Measurements from ENCODE around the gene OR1L6.

Gene OR1L6

GRCh38 chr9:122788831-122789230, 46.7 kb downstream of the OR1L6 start, which contains the start of gene OR5C1:
TSS of gene OR5C1 (plus strand) at chr9:122788933. CDS start at chr9:122788933, 0 bp downstream.
- POLR2A ChIA-PET, result no interaction called here

GRCh38 chr9:122789256-122790046, 47.3 kb downstream of the OR1L6 start:
- POLR2A ChIA-PET, result no interaction called here
- no peak for DNase-seq (ENCODE audit: extremely low spot score)
- TF ChIP-seq LEF1 (IDR thresholded peaks at IDR 0.05; ENCODE audit: borderline replicate concordance), result no peak
- CTCF ChIA-PET, result no interaction called here

More at GRCh38 chr9:122788831-122789230, 46.7 kb downstream of the OR1L6 start, which contains the start of gene OR5C1:
- DNase-seq (ENCODE audit: extremely low spot score), result no peak
- TF ChIP-seq SUZ12 (IDR thresholded peaks at IDR 0.05) (no peak), L3MBTL2 (conservative IDR thresholded peaks at IDR 0.05) (no peak), HDGF (IDR thresholded peaks at IDR 0.05; ENCODE audit: borderline replicate concordance) (no peak), PKNOX1 (IDR thresholded peaks at IDR 0.05) (no peak), FOXK2 (IDR thresholded peaks at IDR 0.05) (no peak), BHLHE40 (IDR thresholded peaks at IDR 0.05; ENCODE audit: borderline replicate concordance) (no peak), ARNT (IDR thresholded peaks at IDR 0.05) (no peak), ZNF384 (IDR thresholded peaks at IDR 0.05) (no peak), LEF1 (IDR thresholded peaks at IDR 0.05; ENCODE audit: borderline replicate concordance) (no peak), TARDBP (IDR thresholded peaks at IDR 0.05) (no peak), NFRKB (IDR thresholded peaks at IDR 0.05) (no peak), CTBP1 (IDR thresholded peaks at IDR 0.05; ENCODE audit: borderline replicate concordance) (no peak), ELF4 (IDR thresholded peaks at IDR 0.05) (no peak), FOXM1 (IDR thresholded peaks at IDR 0.05; ENCODE audit: borderline replicate concordance) (no peak), FOXA1 (IDR thresholded peaks at IDR 0.05) (no peak), SP1 (IDR thresholded peaks at IDR 0.05) (no peak)
- CTCF ChIA-PET, result no interaction called here

- CTCF ChIA-PET, result no interaction called here
- TF ChIP-seq FOXA1 (IDR thresholded peaks at IDR 0.05) (no peak), FOXK2 (IDR thresholded peaks at IDR 0.05) (no peak), SUZ12 (IDR thresholded peaks at IDR 0.05) (no peak), PKNOX1 (IDR thresholded peaks at IDR 0.05) (no peak), TARDBP (IDR thresholded peaks at IDR 0.05) (no peak), HDGF (IDR thresholded peaks at IDR 0.05; ENCODE audit: borderline replicate concordance) (no peak), FOXM1 (IDR thresholded peaks at IDR 0.05; ENCODE audit: borderline replicate concordance) (no peak), BHLHE40 (IDR thresholded peaks at IDR 0.05; ENCODE audit: borderline replicate concordance) (no peak), SP1 (IDR thresholded peaks at IDR 0.05) (no peak), ELF4 (IDR thresholded peaks at IDR 0.05) (no peak), L3MBTL2 (conservative IDR thresholded peaks at IDR 0.05) (no peak), ARNT (IDR thresholded peaks at IDR 0.05) (no peak), LEF1 (IDR thresholded peaks at IDR 0.05; ENCODE audit: borderline replicate concordance) (no peak), NFRKB (IDR thresholded peaks at IDR 0.05) (no peak), CTBP1 (IDR thresholded peaks at IDR 0.05; ENCODE audit: borderline replicate concordance) (no peak)
- DNase-seq (ENCODE audit: extremely low spot score), result no peak
- POLR2A ChIA-PET, result no interaction called here
These were observed 50.0 kb downstream of the OR1L6 start for GRCh38 chr9:122791872-122792669.

- POLR2A ChIA-PET, result no interaction called here
- TF ChIP-seq FOXK2 (IDR thresholded peaks at IDR 0.05) (no peak), ELF4 (IDR thresholded peaks at IDR 0.05) (no peak), HDGF (IDR thresholded peaks at IDR 0.05; ENCODE audit: borderline replicate concordance) (no peak), ARNT (IDR thresholded peaks at IDR 0.05) (no peak), CTBP1 (IDR thresholded peaks at IDR 0.05; ENCODE audit: borderline replicate concordance) (no peak), TARDBP (IDR thresholded peaks at IDR 0.05) (no peak), FOXA1 (IDR thresholded peaks at IDR 0.05) (no peak), ZNF384 (IDR thresholded peaks at IDR 0.05) (no peak), NFRKB (IDR thresholded peaks at IDR 0.05) (no peak), SP1 (IDR thresholded peaks at IDR 0.05) (no peak), SUZ12 (IDR thresholded peaks at IDR 0.05) (no peak), L3MBTL2 (conservative IDR thresholded peaks at IDR 0.05) (no peak), PKNOX1 (IDR thresholded peaks at IDR 0.05) (no peak), LEF1 (IDR thresholded peaks at IDR 0.05; ENCODE audit: borderline replicate concordance) (no peak), BHLHE40 (IDR thresholded peaks at IDR 0.05; ENCODE audit: borderline replicate concordance) (no peak), FOXM1 (IDR thresholded peaks at IDR 0.05; ENCODE audit: borderline replicate concordance) (no peak)
- CTCF ChIA-PET, result interaction anchor here (0.7 kb wide), 1 partner anchor 345 kb away, joined by 3 read pairs; no protein-coding TSS in a partner anchor
- DNase-seq (ENCODE audit: extremely low spot score), result no peak
These were observed 55.4 kb downstream of the OR1L6 start for GRCh38 chr9:122797316-122798063.

All from HEK293T (cell line).